GM23338 (cell line): Measurements from ENCODE around the gene UBP1. TPM values are rescaled to one million over a fixed set of nuclear protein-coding genes. Genes with fewer than 3 reads are reported as not detected.
A peak's percentile ranks its signal among the peaks of the same experiment; 100 is the strongest.

Experiments
- ATAC-seq: fragments of 200-7000 bp; cut with Tn5 transposase; 3 replicates; pipeline ENCODE4 v1.9.1; 2020
- DNase-seq: peaks from one replicate; pipeline ENCODE4 v3.0.0-alpha.2; 2015; ENCODE audit warnings: low spot score
- H2AFZ ChIP-seq: fragments of 200-600 bp; sonication (generic); 2 replicates; pipeline ENCODE4 v1.8.0; 2016; ENCODE audit warnings: antibody characterized with exemption, mild to moderate bottlenecking, moderate library complexity
- H3F3A ChIP-seq: fragments of 200-600 bp; sonication (generic); replicated peaks from 2 replicates; pipeline ENCODE4 v1.8.0; 2017; ENCODE audit warnings: antibody characterized with exemption, mixed run types, low read depth
- H3K27ac ChIP-seq: fragments of 200-600 bp; sonication (generic); 2 replicates; pipeline ENCODE4 v1.6.1; 2016; ENCODE audit warnings: low read depth
- H3K27me3 ChIP-seq: fragments of 200-600 bp; sonication (generic); 2 replicates; pipeline ENCODE4 v1.8.0; 2016; ENCODE audit warnings: mild to moderate bottlenecking, mixed run types, moderate library complexity; ENCODE audit not compliant: insufficient read depth
- H3K36me3 ChIP-seq: fragments of 200-600 bp; sonication (generic); 2 replicates; pipeline ENCODE4 v1.8.0; 2016; ENCODE audit warnings: mild to moderate bottlenecking; ENCODE audit not compliant: insufficient read depth
- H3K4me1 ChIP-seq: fragments of 200-600 bp; sonication (generic); 2 replicates; pipeline ENCODE4 v1.8.0; 2016; ENCODE audit warnings: mild to moderate bottlenecking, moderate library complexity; ENCODE audit not compliant: insufficient read depth
- H3K4me2 ChIP-seq: fragments of 200-600 bp; sonication (generic); 2 replicates; pipeline ENCODE4 v1.7.1; 2017; ENCODE audit warnings: mixed run types
- H3K4me3 ChIP-seq: fragments of 200-600 bp; sonication (generic); 2 replicates; pipeline ENCODE4 v1.6.1; 2016; ENCODE audit warnings: mixed run types
- H3K79me2 ChIP-seq: fragments of 200-600 bp; sonication (generic); replicated peaks from 2 replicates; pipeline ENCODE4 v1.8.0; 2017; ENCODE audit warnings: mild to moderate bottlenecking; ENCODE audit not compliant: insufficient read depth
- H3K9me2 ChIP-seq: fragments of 200-600 bp; sonication (generic); 2 replicates; pipeline ENCODE4 v1.8.0; 2017; ENCODE audit not compliant: insufficient read depth
- H4K20me1 ChIP-seq: fragments of 200-600 bp; sonication (generic); replicated peaks from 2 replicates; pipeline ENCODE4 v1.8.0; 2017; ENCODE audit warnings: mild to moderate bottlenecking; ENCODE audit not compliant: insufficient read depth
- H3K27ac Mint-ChIP-seq: 2 replicates; pipeline ENCODE4 v1.8.0; 2020; ENCODE audit warnings: inconsistent platforms, mild to moderate bottlenecking, moderate library complexity, mixed read lengths
- H3K27me3 Mint-ChIP-seq: 3 replicates; pipeline ENCODE4 v1.8.0; 2022; ENCODE audit warnings: low read depth, mild to moderate bottlenecking, moderate library complexity, mixed read lengths, inconsistent platforms; ENCODE audit not compliant: insufficient read depth, poor library complexity
- H3K36me3 Mint-ChIP-seq: 3 replicates; pipeline ENCODE4 v1.8.0; 2021; ENCODE audit warnings: low read depth, mild to moderate bottlenecking, inconsistent platforms, moderate library complexity, mixed read lengths
- H3K4me1 Mint-ChIP-seq: 3 replicates; pipeline ENCODE4 v1.8.0; 2020; ENCODE audit warnings: mild to moderate bottlenecking, inconsistent platforms, mixed read lengths
- H3K4me3 Mint-ChIP-seq: 3 replicates; pipeline ENCODE4 v1.8.0; 2021; ENCODE audit warnings: moderate library complexity, mild to moderate bottlenecking, inconsistent platforms, mixed read lengths
- H3K9me3 Mint-ChIP-seq: 3 replicates; pipeline ENCODE4 v1.8.0; 2020; ENCODE audit warnings: moderate library complexity, mild to moderate bottlenecking, inconsistent platforms, mixed read lengths
- CREB1 ChIP-seq: fragments of 250-450 bp; sonication (Bioruptor Pico); IDR thresholded peaks from 2 replicates; pipeline ENCODE4 v1.5.0; 2020; ENCODE audit warnings: low read depth, mild to moderate bottlenecking, moderate library complexity
- EZH2 ChIP-seq: fragments of 200-600 bp; sonication (generic); IDR thresholded peaks from one replicate; pipeline ENCODE4 v1.8.0; 2017; ENCODE audit warnings: antibody characterized with exemption, mild to moderate bottlenecking, low read depth; ENCODE audit not compliant: unreplicated experiment
- NANOG ChIP-seq: IDR thresholded peaks from 2 replicates; pipeline ENCODE4 v1.6.1; 2016; ENCODE audit warnings: antibody characterized with exemption, borderline replicate concordance
- POLR2AphosphoS5 ChIP-seq: IDR thresholded peaks from 2 replicates; pipeline ENCODE4 v1.6.1; 2016; ENCODE audit warnings: antibody characterized with exemption, low read depth
- STAT1 ChIP-seq: IDR thresholded peaks from one replicate; pipeline ENCODE4 v1.6.1; 2016; ENCODE audit warnings: antibody characterized with exemption; ENCODE audit not compliant: unreplicated experiment
- long read RNA-seq: library from polyadenylated mRNA; unstranded; transcript quantifications from one replicate; pipeline ENCODE4 v2.0.0, GENCODE V29; 2020; ENCODE audit not compliant: unreplicated experiment
- polyA plus RNA-seq: library from polyadenylated mRNA; unstranded; fragments of >200 nt; fragmentation: Nextera tagmentation; extraction: Ambion mirVana; gene quantifications from 2 replicates; pipeline ENCODE4 v1.2.1, GENCODE V29; 2016
- total RNA-seq: library from RNA; depleted of rRNA; stranded (reverse); fragments of >200 nt; shearing (Covaris generic); gene quantifications from 2 replicates; pipeline ENCODE4 v1.2.3, GENCODE V29; 2014; rRNA removed
- TF ChIP-seq, protein P1 (sequence below): IDR thresholded peaks from 2 replicates; pipeline ENCODE4 v1.6.1; 2016; ENCODE audit warnings: antibody characterized with exemption
- TF ChIP-seq, protein P2 (sequence below): fragments of 250-450 bp; sonication (Bioruptor Pico); IDR thresholded peaks from 2 replicates; pipeline ENCODE4 v1.5.0; 2020; ENCODE audit warnings: mild to moderate bottlenecking, moderate library complexity

Gene UBP1, protein sequence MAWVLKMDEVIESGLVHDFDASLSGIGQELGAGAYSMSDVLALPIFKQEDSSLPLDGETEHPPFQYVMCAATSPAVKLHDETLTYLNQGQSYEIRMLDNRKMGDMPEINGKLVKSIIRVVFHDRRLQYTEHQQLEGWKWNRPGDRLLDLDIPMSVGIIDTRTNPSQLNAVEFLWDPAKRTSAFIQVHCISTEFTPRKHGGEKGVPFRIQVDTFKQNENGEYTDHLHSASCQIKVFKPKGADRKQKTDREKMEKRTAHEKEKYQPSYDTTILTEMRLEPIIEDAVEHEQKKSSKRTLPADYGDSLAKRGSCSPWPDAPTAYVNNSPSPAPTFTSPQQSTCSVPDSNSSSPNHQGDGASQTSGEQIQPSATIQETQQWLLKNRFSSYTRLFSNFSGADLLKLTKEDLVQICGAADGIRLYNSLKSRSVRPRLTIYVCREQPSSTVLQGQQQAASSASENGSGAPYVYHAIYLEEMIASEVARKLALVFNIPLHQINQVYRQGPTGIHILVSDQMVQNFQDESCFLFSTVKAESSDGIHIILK
- 65.6 and 66.8 TPM in 2 replicates for total RNA-seq
- polyA plus RNA-seq, result 16.3 and 16.8 TPM in 2 replicates
- long read RNA-seq, partial matches to known transcripts, result 0 of 3 reads
- long read RNA-seq, other reads (novel, unspliced or antisense), result 3 of 3 reads

DNA sequence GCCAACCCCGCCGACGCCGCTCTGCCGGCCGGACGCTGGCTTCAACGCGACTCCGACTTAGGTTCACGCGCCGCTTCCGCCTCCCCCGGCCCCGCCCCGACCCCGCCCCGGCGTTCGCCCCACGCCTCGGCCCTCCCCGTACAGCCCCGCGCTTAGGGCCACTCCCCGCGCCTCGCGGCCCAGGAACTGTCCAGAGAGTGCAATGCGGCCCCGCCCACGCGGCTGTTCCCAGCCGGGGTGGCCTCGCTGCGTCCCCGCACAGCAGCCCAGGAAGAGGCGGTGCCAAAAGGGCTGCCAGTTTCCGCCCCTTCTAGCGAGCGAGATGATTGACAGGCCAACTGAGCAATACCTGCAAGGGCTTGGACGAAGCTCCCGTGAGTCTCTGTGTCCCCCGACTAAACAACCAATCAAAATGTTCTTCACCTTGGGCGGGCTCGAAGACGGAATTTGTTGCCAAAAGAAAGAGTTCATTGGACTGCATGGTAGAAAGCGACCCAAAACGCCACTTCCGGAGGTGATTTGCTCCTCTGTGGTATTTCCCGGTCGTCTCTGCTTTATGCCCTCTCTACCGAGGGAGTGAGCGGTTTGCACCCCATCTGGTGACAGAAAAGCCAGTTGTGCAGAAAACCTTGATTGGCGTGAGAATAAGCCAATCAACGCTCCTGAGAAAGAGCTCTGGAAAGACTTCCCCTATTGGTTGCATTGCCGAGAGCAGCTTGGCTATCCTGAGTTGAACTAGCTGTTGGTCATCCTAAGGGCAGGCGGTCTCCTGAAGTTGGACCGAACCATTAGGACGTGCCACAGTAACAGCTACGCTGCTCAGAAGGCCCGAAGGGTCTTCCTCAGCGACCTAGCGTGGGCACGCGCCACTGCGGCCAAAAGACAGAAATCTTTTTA is at the start of gene UBP1:
TSS of gene UBP1 (minus strand) at position 78 of the 897 bp plus-strand sequence. CDS start 557 bp downstream, outside the sequence.
- no peaks in the 10 kb centered on the region for H3K27me3 ChIP-seq
- TF ChIP-seq STAT1 (no peak), NANOG (peak; percentile 18; the same call in 1 of the 2 replicates), POLR2AphosphoS5 (peak; percentile 98), EZH2 (no peak), CREB1 (CRISPR knock-in tag) (peak; percentile 80)
- TF ChIP-seq, protein P1, sequence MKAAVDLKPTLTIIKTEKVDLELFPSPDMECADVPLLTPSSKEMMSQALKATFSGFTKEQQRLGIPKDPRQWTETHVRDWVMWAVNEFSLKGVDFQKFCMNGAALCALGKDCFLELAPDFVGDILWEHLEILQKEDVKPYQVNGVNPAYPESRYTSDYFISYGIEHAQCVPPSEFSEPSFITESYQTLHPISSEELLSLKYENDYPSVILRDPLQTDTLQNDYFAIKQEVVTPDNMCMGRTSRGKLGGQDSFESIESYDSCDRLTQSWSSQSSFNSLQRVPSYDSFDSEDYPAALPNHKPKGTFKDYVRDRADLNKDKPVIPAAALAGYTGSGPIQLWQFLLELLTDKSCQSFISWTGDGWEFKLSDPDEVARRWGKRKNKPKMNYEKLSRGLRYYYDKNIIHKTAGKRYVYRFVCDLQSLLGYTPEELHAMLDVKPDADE, result peak; percentile 46; the same call in 1 of the 2 replicates
- TF ChIP-seq, protein P2, sequence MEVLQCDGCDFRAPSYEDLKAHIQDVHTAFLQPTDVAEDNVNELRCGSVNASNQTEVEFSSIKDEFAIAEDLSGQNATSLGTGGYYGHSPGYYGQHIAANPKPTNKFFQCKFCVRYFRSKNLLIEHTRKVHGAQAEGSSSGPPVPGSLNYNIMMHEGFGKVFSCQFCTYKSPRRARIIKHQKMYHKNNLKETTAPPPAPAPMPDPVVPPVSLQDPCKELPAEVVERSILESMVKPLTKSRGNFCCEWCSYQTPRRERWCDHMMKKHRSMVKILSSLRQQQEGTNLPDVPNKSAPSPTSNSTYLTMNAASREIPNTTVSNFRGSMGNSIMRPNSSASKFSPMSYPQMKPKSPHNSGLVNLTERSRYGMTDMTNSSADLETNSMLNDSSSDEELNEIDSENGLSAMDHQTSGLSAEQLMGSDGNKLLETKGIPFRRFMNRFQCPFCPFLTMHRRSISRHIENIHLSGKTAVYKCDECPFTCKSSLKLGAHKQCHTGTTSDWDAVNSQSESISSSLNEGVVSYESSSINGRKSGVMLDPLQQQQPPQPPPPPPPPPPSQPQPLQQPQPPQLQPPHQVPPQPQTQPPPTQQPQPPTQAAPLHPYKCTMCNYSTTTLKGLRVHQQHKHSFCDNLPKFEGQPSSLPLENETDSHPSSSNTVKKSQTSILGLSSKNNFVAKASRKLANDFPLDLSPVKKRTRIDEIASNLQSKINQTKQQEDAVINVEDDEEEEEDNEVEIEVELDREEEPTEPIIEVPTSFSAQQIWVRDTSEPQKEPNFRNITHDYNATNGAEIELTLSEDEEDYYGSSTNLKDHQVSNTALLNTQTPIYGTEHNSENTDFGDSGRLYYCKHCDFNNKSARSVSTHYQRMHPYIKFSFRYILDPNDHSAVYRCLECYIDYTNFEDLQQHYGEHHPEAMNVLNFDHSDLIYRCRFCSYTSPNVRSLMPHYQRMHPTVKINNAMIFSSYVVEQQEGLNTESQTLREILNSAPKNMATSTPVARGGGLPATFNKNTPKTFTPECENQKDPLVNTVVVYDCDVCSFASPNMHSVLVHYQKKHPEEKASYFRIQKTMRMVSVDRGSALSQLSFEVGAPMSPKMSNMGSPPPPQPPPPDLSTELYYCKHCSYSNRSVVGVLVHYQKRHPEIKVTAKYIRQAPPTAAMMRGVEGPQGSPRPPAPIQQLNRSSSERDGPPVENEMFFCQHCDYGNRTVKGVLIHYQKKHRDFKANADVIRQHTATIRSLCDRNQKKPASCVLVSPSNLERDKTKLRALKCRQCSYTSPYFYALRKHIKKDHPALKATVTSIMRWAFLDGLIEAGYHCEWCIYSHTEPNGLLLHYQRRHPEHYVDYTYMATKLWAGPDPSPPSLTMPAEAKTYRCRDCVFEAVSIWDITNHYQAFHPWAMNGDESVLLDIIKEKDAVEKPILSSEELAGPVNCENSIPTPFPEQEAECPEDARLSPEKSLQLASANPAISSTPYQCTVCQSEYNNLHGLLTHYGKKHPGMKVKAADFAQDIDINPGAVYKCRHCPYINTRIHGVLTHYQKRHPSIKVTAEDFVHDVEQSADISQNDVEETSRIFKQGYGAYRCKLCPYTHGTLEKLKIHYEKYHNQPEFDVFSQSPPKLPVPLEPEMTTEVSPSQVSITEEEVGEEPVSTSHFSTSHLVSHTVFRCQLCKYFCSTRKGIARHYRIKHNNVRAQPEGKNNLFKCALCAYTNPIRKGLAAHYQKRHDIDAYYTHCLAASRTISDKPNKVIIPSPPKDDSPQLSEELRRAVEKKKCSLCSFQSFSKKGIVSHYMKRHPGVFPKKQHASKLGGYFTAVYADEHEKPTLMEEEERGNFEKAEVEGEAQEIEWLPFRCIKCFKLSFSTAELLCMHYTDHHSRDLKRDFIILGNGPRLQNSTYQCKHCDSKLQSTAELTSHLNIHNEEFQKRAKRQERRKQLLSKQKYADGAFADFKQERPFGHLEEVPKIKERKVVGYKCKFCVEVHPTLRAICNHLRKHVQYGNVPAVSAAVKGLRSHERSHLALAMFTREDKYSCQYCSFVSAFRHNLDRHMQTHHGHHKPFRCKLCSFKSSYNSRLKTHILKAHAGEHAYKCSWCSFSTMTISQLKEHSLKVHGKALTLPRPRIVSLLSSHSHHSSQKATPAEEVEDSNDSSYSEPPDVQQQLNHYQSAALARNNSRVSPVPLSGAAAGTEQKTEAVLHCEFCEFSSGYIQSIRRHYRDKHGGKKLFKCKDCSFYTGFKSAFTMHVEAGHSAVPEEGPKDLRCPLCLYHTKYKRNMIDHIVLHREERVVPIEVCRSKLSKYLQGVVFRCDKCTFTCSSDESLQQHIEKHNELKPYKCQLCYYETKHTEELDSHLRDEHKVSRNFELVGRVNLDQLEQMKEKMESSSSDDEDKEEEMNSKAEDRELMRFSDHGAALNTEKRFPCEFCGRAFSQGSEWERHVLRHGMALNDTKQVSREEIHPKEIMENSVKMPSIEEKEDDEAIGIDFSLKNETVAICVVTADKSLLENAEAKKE (CRISPR knock-in tag), result no peak
- peaks cover 33% of the 10 kb centered on the region for H4K20me1 ChIP-seq
- peaks cover 13% of the 10 kb centered on the region for H3F3A ChIP-seq
- Mint-ChIP-seq H3K27me3 (peaks cover 4% of the 10 kb centered on the region), H3K4me3 (peak within 1 kb of the TSS; percentile 99), H3K27ac (peak within 1 kb of the TSS; percentile 98), H3K9me3 (peaks cover 3% of the 10 kb centered on the region; the same call in 1 of the 3 replicates), H3K36me3 (no peaks in the 10 kb centered on the region; the same call in 2 of the 3 replicates), H3K4me1 (peaks cover 33% of the 10 kb centered on the region)
- H3K4me2 ChIP-seq, result peak within 1 kb of the TSS; percentile 92
- peak; percentile 100 for DNase-seq
- H3K79me2 ChIP-seq, result peaks cover 41% of the 10 kb centered on the region
- H3K4me3 ChIP-seq, result peak within 1 kb of the TSS; percentile 71
- H3K36me3 ChIP-seq, result no peaks in the 10 kb centered on the region
- H3K9me2 ChIP-seq, result no peaks in the 10 kb centered on the region
- H3K27ac ChIP-seq, result peak within 1 kb of the TSS; percentile 78
- H2AFZ ChIP-seq, result peak within 1 kb of the TSS; percentile 75
- H3K4me1 ChIP-seq, result peaks cover 29% of the 10 kb centered on the region
- ATAC-seq, result peak; percentile 88
